ENCODE data around the gene CERCAM.
"Not testable (repeated sequence)": the region's sequence is repeated elsewhere in the genome, so short reads cannot be mapped to it uniquely, and the experiment has no call there.

Gene CERCAM

DNA sequence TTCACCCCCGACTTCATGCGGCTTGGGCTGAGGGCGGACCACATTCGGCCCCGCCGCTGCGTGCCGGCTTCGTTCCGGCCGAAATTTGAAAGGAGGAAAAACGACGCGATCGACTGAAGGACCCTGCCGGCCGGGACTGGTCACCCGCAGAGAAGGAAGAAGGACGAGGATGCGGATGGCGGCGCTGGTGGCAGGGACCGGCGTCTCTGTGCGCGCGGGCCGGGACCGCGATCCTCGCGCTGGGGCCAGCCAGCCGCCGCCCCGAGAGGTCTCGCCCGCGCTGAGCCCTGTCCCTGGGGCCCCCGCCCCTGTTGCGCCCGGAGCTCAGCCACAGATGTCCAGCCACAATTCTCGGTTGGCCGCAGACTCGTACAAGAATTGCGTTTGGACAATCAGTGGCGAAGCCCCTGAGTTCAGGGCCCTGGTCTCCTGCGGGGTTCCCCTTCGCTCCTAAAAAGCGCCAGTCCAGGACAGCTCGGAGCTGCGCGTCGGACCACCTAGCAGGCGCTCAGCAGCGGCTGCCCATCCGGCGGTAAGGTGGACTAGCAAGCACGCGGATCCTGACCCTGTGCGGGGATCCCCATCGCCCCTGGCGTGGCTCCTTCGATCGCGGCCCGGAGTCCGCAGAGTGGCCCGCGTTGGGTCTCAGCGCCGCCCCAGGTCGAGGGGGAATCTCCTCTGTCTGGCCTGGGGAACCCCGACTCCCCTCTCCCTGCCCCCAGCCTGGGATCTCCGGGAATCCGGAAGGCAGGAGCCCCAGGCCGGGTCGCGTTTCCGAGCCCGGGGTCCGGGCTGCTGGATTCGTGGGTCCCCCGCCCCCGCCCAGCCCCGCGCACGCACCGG lies 28.1 kb upstream of the CERCAM start:
- no peak for DNase-seq (ENCODE audit: low read depth in 3 of 3)

DNA sequence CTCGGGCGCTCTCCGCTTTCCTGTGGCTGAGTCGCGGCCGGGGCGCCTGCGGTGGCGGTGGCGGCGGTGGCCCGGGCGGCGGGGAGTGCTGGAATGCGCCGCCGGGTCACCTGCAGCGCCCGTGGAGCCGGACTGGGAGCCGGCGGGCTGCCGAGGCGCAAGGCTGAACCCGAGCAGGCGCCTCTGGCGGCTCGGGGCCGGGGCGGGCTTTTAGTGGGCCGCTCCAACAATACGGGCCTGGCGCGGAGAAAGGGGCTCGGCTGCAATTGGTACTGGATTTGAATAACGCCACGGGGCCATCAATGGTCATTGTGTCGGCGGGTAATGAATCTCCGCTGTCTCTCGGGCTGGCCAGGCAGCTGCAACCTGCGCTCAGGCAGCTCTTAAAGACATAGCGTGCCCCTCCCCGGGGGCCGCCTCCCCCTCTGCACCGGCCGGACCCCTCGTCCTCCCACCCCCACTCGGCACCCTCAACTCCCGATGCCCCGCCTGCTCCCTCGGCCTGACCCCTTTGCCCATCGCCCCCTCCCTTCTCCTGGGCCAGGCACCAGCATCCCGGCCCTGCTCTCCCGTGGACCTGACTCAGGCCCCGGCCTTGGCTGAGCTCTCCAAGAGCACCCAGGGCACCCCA lies 27.4 kb upstream of the CERCAM start:
- DNase-seq (ENCODE audit: low read depth in 3 of 3), result no peak

DNA sequence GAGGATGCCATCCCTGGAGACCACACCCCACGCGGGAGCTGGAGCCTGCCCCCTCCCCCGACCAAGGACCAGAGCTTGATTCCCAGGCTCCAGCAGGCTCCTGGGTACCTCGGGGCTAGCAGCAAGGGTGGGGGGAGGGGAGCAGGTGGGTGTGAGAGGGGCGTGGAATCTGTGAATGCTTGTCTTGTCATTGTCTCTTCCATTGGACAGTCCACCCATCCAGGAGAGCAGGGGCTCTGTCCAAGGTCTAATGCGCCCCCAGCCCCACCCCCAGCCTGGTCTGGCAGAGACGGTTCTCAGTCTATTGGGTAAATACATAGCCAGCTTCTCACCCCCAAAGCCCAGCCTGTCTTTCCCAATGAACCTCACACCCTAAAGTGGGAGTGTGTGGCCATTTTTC lies 26.7 kb upstream of the CERCAM start:
- no peak for DNase-seq (ENCODE audit: low read depth in 3 of 3)

DNA sequence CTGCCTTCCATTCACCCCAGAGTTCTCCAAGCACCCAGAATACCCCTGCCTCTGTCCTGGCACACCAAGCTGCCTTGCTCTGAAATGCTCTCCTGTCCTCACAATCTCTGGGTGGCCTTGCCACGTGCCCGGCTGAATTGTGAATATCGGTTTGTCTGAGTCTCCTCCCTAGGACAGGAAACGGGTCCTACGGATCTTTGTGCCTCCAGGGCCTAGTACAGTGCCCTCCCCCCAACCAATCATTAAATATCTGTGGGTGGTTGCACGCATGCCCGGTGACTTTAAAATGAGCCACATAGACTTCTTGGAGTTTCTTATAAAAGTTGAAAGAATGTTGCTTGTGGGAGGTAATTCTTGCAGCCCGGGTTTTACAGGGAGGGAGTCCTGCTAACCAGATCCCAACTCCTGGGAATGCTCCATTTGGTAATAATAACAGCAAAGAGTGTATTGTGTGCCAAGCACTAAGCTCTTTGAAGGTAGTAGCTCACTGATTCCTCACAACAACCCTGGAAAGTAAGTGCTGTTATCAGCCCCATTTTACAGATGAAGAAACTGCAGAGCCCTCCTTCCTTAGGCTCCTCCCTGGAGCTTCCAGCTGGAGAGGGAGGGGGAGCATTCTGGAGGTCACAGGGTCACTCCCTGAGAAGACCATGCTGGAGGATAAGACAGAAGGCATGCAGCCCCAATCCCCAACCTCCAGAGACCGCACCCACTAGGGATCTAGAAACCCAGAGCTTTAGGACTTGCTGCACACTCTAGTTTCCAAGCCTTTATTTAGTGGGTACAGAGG lies 26.1 kb upstream of the CERCAM start:
- DNase-seq (ENCODE audit: low read depth in 3 of 3), result no peak

DNA sequence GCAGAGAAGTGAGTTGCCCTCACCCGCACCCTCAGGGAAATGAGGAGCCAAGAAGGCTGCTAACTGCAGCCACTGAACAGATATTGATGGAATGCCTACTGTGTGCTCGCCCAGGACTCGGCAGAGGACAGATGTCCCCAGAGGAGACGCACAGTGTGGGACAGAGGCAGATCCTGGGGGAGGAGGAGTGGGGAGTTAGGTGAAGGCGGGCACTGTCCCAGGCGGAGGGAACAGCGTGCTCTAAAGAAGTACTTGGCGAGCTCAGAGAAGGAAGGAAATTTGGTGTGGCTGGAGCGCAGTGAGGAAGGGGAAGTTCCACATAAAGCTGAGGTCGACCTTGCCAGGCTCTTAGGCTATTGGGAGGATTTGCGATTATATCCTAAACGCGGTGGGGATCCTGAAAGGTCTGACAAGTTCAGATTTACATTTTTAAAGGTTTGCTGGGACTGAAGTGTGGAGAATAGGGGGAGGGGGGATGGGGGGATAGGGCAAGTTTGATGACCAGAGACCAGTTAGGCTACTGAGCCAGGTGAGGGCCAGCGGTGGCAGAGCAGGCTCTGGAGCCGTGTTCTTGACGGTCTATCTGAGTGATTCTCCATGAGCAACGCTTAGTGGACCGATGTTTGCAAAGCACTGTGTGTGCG lies 23.6 kb upstream of the CERCAM start:
- DNase-seq (ENCODE audit: low read depth in 3 of 3), result no peak

DNA sequence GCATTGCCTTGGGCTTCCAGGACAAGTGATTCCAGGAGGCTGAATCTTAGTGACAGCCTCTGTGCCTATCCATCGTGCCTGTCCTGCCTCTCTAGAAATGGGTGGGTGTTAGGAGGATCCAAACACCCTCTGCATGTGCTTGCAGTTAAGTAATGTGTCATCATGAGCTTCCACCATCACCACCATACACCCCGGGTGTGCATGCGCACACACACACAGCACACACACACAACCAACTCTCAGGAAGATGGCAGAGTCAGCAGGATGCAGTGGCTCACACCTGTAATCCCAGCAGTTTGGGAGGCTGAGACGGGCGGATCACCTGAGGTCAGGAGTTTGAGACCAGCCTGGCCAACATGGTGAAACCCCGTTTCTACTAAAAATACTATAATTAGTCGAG lies 22.8 kb upstream of the CERCAM start:
- DNase-seq (ENCODE audit: low read depth in 3 of 3), result no peak

DNA sequence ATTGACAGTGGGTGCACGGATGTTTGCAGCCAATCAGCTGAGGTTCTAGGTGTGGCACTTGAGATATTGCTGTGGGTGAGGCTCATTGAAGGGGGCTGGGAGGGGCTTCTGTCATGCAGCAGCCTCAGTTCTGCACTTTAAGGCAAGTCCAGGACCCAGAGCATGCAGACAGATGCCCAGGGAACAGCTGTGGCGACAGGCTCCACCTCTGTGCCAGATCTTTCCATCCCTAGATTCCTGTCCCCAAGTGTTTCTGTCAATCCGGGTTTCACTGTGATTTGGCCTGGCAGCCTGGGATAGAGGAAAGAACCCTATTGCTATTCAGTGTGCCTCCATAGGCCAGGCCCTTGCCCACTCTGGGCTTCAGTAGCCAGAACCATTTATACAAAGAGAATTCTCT lies 20.8 kb upstream of the CERCAM start:
- no peak for DNase-seq (ENCODE audit: low read depth in 3 of 3)

DNA sequence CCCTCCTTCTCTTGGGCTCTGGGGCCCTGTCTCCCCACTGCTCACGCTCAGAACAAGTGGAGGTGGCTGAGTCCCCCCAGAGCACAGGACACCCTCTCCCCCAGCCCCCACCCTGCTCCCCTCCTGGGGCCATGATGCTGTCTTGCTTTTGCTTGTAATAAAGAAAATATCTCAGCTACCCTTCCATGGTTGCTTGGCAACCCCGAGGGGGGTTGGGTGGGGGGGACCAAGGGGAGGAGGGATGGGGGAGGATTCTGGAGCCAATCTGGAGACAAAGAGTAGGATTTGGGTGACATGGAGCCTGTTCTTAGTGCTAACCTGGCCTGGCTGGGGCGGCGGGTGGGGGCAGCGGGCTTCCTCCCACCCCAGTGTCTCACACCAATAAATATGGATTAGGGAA lies 16.1 kb upstream of the CERCAM start:
- no peak for DNase-seq (ENCODE audit: low read depth in 3 of 3)

DNA sequence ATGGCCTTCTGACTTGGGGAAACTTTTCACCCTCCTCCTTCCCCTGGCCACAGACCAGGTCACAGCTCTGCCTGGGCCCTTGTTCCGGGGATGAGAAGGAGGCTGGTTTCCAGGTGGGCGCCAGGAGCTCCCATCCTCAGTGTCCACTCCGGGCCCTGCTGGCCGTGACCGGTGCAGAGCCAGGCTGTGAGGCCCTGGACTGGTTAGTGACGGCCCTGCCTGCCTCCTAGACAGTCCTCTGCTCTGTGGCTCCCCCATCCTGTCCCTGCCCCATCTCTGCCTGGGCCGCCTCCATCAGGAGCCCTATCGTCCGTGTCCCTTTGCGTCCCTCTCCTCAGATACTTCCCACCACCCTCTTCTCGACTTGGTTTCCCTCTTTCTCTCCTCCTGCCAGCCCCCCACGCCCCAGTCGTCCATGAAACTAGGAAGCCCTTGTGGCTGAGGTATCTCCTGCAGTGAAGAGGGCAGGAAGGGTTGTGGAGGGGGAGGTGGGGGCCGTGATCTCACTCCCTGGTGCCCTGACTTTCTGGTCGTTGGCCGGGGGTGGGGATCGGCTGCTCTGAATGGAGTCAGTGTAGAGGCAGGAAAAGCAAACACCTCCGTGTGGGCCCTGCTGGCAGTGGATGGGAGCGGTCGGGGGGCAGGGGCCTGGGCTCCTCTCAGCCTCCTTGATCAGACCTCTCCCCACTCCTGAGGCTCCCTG lies 15.4 kb upstream of the CERCAM start:
- DNase-seq (ENCODE audit: low read depth in 3 of 3), result no peak

DNA sequence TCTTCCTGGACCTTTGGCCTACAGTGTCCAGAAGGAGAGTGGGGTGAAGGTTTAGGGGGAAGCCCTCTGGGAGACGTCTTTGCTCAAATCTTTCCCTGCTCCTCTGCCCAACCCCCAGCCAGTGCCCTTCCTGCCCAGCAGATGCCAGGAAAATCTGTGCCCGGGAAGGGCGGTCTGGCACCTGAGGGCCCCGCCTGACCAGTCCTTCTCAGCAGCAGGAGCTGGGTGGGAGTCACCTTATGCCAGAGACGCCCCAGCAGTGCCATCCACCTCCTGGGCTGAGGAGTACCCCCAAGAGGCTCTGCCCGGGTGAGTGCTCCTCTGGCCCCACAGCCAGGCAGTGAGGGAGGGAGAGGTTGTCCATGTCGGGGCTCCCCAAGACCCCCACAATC lies 14.9 kb upstream of the CERCAM start:
- DNase-seq (ENCODE audit: low read depth in 3 of 3), result no peak

DNA sequence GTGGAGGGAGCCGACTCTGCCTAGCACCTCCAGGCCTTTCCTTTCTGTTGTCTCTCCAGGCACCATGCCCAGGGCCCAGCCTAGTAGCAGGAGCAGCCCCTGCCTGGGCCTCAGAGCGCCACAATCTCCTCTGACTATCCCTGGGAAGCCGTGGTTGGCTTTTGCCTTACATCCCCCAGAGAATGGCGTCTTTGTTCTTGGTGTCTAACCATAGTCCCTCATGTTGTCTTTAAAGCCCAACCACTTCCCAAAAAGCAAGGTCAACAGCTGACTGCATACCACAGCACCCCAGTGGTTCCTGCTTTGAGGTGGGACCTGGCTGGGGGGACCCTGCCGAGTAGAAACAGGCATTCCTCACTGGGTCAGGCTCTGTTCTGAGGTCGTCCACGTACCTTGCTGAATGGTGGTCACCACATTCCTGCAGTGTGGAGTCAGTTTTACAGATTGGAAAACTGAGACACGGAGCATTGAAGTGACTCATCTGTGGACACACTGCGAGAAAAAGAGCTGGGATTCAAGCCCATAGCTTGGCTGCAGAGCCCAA lies 13.7 kb upstream of the CERCAM start:
- no peak for DNase-seq (ENCODE audit: low read depth in 3 of 3)

DNA sequence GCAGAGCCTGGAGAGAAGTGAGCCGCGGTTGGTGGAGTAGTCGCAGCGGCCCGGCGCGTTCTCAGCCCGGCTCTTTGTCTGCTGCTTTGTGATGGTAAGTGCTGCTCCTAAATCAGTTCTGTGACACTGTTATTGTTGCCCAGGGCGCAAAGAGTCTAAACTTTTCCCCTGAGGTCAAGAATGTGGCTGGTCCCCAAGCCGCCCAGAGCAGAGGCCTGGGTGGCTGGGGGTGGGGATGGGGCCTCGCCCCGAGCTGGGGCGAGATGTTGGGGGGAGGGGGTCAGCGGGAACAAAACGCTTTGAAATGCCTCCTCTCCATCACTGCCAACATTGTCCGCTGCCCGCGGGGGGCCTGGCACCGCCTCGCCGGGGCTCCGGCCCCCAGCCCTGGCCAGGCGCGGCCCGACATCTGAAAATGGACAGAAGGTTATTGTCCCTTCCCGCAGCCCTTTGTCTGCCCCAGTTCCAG lies 11.7 kb upstream of the CERCAM start:
- no peak for DNase-seq (ENCODE audit: low read depth in 3 of 3)

DNA sequence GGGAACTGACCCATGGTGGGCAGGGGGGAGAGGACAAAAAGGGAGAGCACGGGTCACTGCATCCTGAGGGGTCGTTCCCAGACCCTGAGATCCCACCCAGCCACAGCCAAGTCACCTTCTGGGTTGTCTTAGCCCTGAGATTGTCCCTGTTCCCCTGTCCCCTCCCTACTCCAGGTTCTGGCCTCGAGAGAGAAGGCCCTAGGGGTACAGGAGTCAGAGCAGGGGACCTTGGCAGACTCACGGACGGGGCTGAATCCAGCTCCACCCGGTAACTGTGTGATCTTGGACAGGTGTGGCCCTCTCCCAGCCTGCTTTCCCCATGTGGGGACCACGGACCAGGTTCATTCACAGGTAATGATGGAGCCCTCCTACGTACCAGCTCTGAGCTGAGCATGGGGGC lies 11.2 kb upstream of the CERCAM start:
- no peak for DNase-seq (ENCODE audit: low read depth in 3 of 3)

DNA sequence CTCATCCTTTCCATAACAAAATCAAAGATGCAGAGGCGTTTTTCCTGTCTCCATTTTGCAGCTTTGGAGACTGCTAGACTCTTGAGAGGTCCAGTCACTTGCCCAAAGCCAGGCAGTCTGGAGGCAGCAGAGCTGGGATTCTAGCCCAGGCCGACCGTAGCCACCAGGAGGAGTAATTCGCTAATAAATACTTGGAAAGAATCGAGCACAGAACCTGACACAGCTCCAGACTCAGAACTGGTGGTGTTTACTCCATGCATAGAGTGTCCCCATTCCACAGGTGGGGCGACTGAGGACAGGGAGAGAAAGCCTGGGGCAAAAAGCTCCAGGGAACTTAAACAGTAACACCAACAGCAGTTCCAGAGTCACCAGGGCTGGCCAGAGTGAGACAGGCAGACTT lies 10.7 kb upstream of the CERCAM start:
- DNase-seq (ENCODE audit: low read depth in 3 of 3), result no peak

DNA sequence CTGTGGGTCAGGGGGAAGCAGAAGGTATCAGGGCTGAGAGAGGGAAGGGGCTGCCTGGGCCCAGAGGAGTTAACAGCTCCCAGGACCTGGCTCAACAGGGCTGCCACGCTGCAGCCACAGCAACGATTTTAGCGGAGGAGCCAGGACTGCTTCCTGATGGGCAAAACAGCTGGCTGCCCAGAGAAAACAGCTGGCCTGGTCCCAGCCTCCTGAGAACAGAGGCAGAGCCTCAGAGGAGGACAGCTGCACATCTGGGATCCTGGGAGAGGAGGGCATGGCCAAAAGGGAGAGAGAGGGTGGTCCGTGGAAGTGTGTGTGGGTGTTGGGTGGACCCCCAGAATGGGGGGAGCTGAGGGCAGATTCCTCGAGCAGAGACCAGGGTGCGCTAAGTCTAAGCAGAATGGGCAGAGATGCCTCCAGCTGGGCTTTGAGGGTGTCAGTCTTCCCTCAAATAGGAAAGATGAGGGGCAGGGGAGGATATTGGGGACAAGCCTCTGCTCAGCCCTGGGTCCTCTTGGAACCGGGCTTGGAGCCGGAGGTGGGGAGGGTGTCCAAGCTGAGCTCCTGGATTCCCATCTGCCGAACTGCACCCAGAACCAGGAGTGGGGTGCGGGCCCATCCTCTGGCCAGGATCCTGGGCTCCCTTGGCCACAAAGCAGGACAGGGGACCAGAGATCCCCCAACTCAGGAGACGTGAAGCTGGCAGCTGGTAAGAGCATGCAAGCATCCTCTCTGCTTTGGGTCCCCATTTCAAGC lies 9.1 kb upstream of the CERCAM start:
- no peak for DNase-seq (ENCODE audit: low read depth in 3 of 3)

DNA sequence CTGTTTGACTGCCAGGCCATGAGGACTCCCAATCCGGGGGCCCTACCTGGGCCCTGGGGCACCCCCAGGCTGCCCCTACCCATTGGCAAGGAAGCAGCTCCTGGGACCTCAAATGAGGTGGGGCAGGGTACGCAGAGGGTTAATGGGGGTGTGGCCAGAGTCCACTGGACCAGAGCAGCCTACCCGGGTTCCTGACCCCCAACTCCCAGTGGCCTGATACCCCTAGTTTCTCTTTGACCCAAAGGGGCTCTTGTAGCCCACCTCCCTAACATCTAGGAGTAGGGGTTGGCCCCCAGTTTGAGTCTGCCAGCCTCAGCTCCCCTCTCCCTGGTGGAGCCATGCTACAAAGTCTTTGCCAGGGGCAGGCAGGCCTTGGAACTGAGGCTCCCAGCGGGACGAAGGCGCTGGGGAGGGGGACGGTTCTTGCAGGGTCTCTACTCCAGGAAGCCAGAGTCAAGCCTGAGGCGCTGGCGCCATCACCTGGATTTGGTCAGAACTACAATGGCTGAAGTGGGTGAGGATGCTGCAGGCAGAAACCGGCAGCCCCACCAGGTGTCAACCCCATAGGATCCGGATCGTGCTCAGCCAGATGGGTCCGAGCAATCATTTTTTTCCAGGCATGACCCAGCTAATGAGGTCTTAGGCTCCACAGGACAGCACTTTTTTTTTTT lies 8.4 kb upstream of the CERCAM start:
- peak in 1 of 3 experiments; percentile 51 for DNase-seq (ENCODE audit: low read depth in 3 of 3)

DNA sequence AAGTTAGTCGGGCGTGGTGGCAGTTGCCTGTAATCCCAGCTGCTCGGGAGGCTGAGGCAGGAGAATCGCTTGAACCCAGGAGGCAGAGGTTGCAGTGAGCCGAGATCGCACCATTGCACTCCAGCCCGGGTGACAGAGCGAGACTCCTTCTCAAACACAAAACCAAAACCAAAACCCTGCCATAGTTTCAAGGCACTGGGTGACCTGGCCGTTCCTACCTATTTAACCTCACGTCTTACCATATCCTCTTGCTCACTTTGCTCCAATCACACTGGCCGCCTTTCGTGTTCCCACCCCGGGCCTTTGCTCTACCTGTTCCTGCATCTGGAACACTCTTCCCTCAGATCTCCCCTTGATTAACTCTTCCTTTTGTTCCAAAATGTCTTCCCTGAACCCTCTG lies 6.9 kb upstream of the CERCAM start:
- not testable (repeated sequence) for DNase-seq (ENCODE audit: low read depth in 3 of 3)

DNA sequence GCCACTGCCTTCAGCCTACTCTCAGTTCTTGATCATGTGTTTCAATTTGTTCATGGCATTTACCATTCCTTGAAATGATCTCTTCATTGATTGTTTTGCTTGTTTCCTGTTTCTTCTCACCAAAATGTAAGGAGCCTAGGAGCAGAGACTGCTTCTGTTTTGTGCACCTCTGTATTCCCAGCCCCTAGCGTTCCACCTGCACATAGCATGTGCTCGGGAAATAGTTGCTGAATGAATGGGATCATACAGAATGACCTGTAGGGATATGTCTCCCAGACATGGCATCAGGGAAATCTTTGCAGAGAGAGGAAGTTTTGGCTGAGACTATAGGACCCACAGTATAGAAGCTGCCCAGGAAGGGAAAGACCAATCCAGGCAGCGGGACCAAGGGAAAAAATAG lies 6.2 kb upstream of the CERCAM start:
- DNase-seq (ENCODE audit: low read depth in 3 of 3), result no peak

DNA sequence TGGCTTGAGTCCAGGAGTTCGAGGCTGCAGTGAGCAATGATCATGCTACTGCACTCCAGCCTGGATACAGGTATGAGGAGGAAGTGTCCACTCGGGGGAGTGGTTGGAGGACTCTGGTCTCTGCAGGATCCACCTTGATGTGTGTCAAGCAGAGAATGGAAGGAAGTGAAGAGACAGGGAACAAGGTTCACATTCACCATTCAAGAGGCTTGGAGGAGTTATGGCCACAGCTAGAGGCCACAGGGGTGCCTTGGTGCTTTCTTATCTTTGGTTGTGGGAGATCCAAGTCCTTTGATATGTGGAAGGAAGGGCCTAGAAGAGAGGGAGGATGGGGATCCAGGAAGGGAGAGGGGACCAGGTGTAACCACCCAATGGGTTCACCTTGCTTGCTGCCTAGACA lies 5.4 kb upstream of the CERCAM start:
- no peak for DNase-seq (ENCODE audit: low read depth in 3 of 3)

DNA sequence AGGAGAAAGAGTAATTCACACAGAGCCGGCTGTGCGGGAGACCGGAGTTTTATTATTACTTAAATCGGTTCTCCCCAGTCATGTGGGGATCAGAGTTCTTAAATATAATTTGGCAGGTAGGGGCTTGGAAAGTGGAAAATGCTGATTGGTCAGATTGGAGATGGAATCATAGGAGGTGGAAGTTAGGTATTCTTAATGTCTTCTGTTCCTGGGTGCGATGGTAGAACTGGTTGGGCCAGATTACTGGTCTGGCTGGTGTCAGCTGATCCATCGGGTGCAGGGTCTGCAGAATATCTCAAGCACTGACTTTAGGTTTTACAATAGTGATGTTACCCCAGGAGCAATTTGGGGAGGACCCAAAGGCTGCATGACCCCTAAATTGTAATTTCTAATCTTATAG lies 4.6 kb upstream of the CERCAM start:
- DNase-seq (ENCODE audit: low read depth in 3 of 3), result no peak
